ENCODE results near the gene SEC63. TPM values are rescaled to one million over a fixed set of nuclear protein-coding genes. Genes with fewer than 3 reads are reported as not detected.
"Not testable (repeated sequence)": the region's sequence is repeated elsewhere in the genome, so short reads cannot be mapped to it uniquely, and the experiment has no call there.

SEC63 gene
- total RNA-seq, 2 experiments from 2014 or later = 91.9 to 105 TPM

- Mint-ChIP-seq H3K4me1 (no peaks in the 10 kb centered on the region), H3K9me3 (no peaks in the 10 kb centered on the region), H3K4me3 (no peak overlapping the region), H3K27ac (no peak overlapping the region), H3K36me3 (no peaks in the 10 kb centered on the region), H3K27me3 (no peaks in the 10 kb centered on the region)
- DNase-seq = no peak
Measured at GRCh38 chr6:107985701-107986100, 27.7 kb upstream of the SEC63 start.

DNA sequence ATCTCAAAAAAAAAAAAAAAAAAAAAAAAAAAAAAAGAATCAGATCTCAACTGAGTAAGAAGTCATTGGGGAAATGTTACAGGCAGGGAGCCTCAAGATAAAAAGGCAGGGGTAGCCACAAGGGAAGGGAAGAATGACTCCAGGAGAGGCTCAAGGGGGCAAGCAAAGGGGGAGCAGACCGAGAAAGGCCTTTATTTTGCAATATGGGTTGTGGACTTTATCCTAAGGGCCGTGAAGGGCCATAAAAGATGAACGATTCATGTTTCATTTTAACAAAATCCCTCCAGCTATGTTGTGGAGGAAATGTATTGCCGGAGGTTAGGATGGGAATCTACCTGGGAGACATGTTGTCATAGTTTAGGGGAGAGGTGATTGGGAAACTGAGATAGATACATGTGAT lies 25.8 kb upstream of the SEC63 start:
- H3K9me3 Mint-ChIP-seq = no peaks in the 10 kb centered on the region
- no peak for DNase-seq
- no peaks in the 10 kb centered on the region for H3K36me3 Mint-ChIP-seq
- H3K27me3 Mint-ChIP-seq = no peaks in the 10 kb centered on the region
- H3K4me3 Mint-ChIP-seq = no peak overlapping the region
- H3K4me1 Mint-ChIP-seq = no peaks in the 10 kb centered on the region
- no peak overlapping the region for H3K27ac Mint-ChIP-seq

- Mint-ChIP-seq H3K4me3 (no peak overlapping the region), H3K4me1 (no peaks in the 10 kb centered on the region), H3K27me3 (no peaks in the 10 kb centered on the region), H3K36me3 (no peaks in the 10 kb centered on the region), H3K27ac (no peak overlapping the region), H3K9me3 (no peaks in the 10 kb centered on the region)
- no peak for DNase-seq
Measured at GRCh38 chr6:107982486-107982885, 24.5 kb upstream of the SEC63 start.

DNA sequence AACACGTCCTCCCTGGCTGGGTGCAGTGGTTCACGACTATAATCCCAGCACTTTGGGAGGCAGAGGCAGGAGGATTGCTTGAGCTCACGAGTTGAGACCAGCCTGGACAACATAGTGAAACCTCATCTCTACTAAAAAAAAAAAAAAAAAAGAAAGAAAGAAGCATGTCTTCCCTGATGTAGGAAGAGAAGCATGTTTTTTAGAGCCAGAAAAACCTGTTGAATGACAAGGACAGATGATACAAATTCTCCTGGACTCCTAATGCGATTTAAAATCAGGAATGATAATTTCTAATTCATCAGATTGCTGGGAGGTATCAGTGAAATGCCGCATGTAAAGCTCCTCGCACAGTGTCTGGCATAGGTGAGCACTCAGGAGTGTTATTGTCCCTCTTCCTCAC lies 23.7 kb upstream of the SEC63 start:
- Mint-ChIP-seq H3K27ac (no peak overlapping the region), H3K36me3 (no peaks in the 10 kb centered on the region), H3K4me3 (no peak overlapping the region), H3K4me1 (no peaks in the 10 kb centered on the region), H3K9me3 (no peaks in the 10 kb centered on the region), H3K27me3 (no peaks in the 10 kb centered on the region)
- no peak for DNase-seq

GRCh38 chr6:107977283-107977682 lies 19.3 kb upstream of the SEC63 start:
- Mint-ChIP-seq H3K36me3 (no peaks in the 10 kb centered on the region), H3K27ac (no peak overlapping the region), H3K27me3 (no peaks in the 10 kb centered on the region)

DNA sequence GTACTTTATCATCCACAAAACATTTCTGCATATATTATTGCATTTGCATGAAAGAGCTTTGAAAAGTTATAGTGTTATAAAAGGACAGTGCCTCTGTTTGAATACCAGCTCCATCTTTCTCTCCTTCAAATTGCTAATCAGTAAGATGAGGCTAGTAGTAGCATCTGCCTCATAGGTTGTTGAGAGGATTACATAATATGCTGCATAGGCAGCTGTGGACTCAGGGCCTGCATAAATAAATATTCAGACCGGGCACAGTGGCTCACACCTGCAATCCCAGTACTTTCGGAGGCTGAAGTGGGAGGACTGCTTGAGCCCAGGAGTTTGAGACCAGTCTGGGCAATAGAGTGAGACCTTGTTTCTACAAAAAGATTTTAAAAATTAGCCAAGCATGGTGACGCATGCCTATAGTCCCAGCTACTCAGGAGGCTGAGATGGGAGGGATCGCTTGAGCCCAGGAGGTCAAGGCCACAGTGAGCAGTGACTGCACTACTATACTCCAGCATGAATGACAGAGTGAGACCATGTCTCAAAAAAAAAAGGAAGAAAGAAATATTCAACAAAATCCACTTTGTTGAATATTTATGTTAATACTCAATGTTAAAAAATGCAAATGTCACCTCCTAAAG lies 18.3 kb upstream of the SEC63 start:
- Mint-ChIP-seq H3K4me1 (no peaks in the 10 kb centered on the region), H3K27ac (no peak overlapping the region), H3K9me3 (no peaks in the 10 kb centered on the region), H3K36me3 (no peaks in the 10 kb centered on the region), H3K4me3 (no peak overlapping the region), H3K27me3 (no peaks in the 10 kb centered on the region)
- no peak for DNase-seq

More at GRCh38 chr6:107977283-107977682, 19.3 kb upstream of the SEC63 start:
- no peaks in the 10 kb centered on the region for H3K9me3 Mint-ChIP-seq
- no peak for DNase-seq
- H3K4me1 Mint-ChIP-seq = no peaks in the 10 kb centered on the region
- H3K4me3 Mint-ChIP-seq = no peak overlapping the region

- Mint-ChIP-seq H3K4me1 (no peaks in the 10 kb centered on the region), H3K4me3 (no peak overlapping the region), H3K27ac (no peak overlapping the region), H3K9me3 (no peaks in the 10 kb centered on the region), H3K27me3 (no peaks in the 10 kb centered on the region), H3K36me3 (no peaks in the 10 kb centered on the region)
- no peak for DNase-seq
Measured at GRCh38 chr6:107973594-107973993, 15.6 kb upstream of the SEC63 start.

- Mint-ChIP-seq H3K36me3 (no peaks in the 10 kb centered on the region), H3K9me3 (no peaks in the 10 kb centered on the region), H3K27me3 (no peaks in the 10 kb centered on the region), H3K27ac (no peak overlapping the region), H3K4me3 (no peak overlapping the region), H3K4me1 (no peaks in the 10 kb centered on the region)
- DNase-seq = no peak
Measured at GRCh38 chr6:107972413-107973096, 14.5 kb upstream of the SEC63 start.

DNA sequence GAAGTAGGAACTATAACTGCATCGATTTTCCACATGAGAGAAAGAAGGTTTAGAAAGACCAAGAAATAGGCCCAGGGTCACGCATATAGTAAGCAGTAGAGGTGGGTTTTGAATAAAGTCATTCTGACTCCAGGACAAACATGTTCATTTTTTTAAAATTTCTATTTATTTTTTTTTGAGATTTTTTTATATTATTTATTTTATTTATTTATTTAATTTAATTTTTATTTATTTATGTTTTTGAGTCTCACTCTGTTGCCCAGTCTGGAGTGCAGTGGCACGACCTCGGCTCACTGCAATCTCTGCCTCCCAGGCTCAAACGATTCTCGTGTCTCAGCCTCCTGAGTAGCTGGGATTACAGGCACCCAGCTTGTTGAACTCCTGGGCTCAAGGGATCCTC lies 13.2 kb upstream of the SEC63 start:
- DNase-seq = no peak
- Mint-ChIP-seq H3K36me3 (no peaks in the 10 kb centered on the region), H3K9me3 (no peaks in the 10 kb centered on the region), H3K4me1 (no peaks in the 10 kb centered on the region), H3K27me3 (no peaks in the 10 kb centered on the region), H3K4me3 (no peak overlapping the region), H3K27ac (no peak overlapping the region)

- DNase-seq = no peak
- no peaks in the 10 kb centered on the region for H3K9me3 Mint-ChIP-seq
- no peaks in the 10 kb centered on the region for H3K27me3 Mint-ChIP-seq
Measured at GRCh38 chr6:107970255-107970654, 12.2 kb upstream of the SEC63 start.

DNA sequence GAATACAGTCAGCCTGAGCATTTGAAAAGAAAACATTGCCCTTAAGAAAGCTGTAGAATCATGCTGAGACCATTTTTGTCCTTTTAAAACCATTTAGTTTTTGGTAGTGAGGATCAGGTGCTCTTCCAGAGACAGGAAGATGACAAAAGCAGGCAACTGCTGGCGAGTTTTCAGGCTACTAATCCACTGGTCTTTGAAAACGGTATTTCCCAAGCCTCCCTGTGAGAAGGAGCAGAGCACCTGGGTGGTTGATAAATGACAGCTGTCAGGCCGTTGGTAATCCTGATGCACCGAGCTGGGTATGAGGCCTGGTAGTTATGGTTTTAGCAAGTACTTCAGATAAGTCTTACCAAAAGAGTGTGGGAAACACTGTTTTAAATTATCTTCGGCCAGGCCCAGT lies 10.1 kb upstream of the SEC63 start:
- no peaks in the 10 kb centered on the region for H3K27me3 Mint-ChIP-seq
- DNase-seq = no peak
- no peaks in the 10 kb centered on the region for H3K9me3 Mint-ChIP-seq
- H3K4me1 Mint-ChIP-seq = peaks cover 2% of the 10 kb centered on the region
- H3K4me3 Mint-ChIP-seq = no peak overlapping the region
- no peak overlapping the region for H3K27ac Mint-ChIP-seq
- no peaks in the 10 kb centered on the region for H3K36me3 Mint-ChIP-seq

More at GRCh38 chr6:107970255-107970654, 12.2 kb upstream of the SEC63 start:
- H3K4me3 Mint-ChIP-seq = no peak overlapping the region
- no peaks in the 10 kb centered on the region for H3K4me1 Mint-ChIP-seq
- H3K36me3 Mint-ChIP-seq = no peaks in the 10 kb centered on the region
- no peak overlapping the region for H3K27ac Mint-ChIP-seq

DNA sequence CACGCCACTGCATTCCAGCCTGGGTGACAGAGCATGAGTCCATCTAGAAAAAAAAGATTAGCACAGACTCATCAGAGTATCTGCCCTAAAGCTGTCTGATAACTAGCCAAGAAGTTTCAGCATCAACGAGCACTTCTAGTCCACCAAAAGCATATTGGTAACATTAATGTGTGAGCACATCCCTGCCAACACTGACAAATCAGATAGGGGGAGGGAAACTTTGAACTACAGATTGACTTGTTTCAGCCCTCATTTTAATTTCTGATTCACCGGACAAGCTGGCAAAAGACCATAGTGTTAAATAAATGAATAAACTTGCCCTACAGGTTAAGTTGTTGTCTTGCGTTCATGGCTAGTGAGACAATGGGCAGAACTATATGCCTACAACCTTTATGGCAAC lies 7.7 kb upstream of the SEC63 start:
- H3K27me3 Mint-ChIP-seq = no peaks in the 10 kb centered on the region
- H3K4me3 Mint-ChIP-seq = no peak overlapping the region
- H3K36me3 Mint-ChIP-seq = no peaks in the 10 kb centered on the region
- no peaks in the 10 kb centered on the region for H3K9me3 Mint-ChIP-seq
- peaks cover 2% of the 10 kb centered on the region for H3K4me1 Mint-ChIP-seq
- DNase-seq = no peak
- no peak overlapping the region for H3K27ac Mint-ChIP-seq

DNA sequence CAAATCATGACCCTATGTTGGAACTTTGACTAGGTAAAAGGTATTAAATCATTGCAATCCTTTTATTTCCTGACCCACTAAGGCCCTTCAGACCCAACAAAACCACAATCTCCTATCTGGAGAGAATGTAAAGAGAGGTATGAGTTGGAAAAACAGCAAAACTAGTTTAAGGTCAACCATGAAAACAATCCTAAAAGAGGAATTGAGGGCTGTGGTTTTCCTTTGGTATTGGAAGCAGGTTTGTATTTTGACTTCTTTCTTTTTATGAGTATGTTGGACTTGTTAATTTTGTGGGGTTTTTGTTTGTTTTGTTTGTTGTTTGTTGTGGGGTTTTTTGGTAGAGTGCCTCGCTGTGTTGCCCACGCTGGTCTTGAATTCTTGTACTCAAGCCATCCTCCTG lies 4.7 kb upstream of the SEC63 start:
- Mint-ChIP-seq H3K36me3 (no peaks in the 10 kb centered on the region), H3K27ac (no peak overlapping the region), H3K4me3 (no peak overlapping the region), H3K9me3 (no peaks in the 10 kb centered on the region), H3K4me1 (peaks cover 4% of the 10 kb centered on the region), H3K27me3 (no peaks in the 10 kb centered on the region)
- DNase-seq = no peak

DNA sequence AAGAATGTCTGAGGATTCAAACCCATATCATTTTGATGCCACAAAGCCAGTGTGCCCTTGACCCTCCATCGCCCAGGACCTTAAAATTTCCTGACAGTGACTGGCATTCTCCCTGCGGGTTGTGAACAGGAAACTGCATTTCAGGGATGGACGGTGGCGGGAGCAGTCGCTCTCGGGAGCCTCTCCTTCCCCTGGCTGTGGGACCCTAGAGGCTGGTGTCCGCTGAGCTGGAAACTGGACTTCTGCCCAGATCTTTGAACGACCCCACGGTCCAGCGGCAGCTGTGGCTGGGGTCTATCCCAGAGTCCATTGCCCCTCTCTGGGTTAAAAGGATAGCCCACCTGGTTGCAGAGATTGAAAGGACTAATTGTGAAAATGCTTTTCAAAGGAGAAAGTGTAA lies 1.4 kb upstream of the SEC63 start:
- Mint-ChIP-seq H3K4me1 (peaks cover 22% of the 10 kb centered on the region), H3K27me3 (no peaks in the 10 kb centered on the region), H3K36me3 (peaks cover 28% of the 10 kb centered on the region), H3K27ac (no peak overlapping the region), H3K9me3 (no peaks in the 10 kb centered on the region), H3K4me3 (no peak overlapping the region)
- no peak for DNase-seq

DNA sequence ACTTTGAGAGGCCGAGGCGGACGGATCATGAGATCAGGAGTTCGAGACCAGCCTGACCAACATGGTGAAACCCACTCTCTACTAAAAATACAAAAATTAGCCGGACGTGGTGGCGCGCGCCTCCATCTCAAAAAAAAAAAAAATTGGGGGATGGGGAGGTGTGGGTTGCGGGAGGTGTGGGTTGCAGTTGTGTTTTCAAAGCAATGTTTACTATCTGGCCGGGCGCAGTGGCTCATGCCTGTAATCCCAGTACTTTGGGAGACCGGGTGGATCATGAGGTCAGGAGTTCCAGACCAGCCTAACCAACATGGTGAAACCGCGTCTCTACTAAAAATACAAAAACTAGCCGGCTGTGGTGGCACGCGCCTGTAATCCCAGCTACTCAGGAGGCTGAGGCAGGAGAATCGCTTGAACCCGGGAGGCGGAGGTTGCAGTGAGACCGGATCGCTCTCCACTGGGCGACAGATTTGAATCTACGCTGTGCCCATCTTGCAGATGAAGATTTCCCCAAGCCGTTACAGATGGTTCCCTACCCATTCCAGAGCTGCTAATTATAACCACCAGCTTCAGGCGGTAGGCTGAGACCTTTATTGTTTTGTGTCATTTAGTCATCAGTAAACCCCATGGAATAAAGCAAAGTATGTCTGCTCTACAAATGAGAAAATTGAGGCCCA lies 818 bp upstream of the SEC63 start:
- not testable (repeated sequence) for DNase-seq, H3K27me3 Mint-ChIP-seq, H3K9me3 Mint-ChIP-seq
- H3K27ac Mint-ChIP-seq = peak overlapping the region; percentile 16
- H3K4me3 Mint-ChIP-seq = peak overlapping the region; percentile 97
- peaks cover 22% of the 10 kb centered on the region for H3K4me1 Mint-ChIP-seq
- peaks cover 29% of the 10 kb centered on the region for H3K36me3 Mint-ChIP-seq
